Prostate gland (tissue), 2 donors: Measurements from ENCODE around the gene AP1S3. TPM values are rescaled to one million over a fixed set of nuclear protein-coding genes. Genes with fewer than 3 reads are reported as not detected.

ENCODE experiments used
- DNase-seq: peaks from one replicate; pipeline ENCODE4 v3.0.0-alpha.2; 2019; ENCODE audit warnings: low spot score
- H3K27ac ChIP-seq, 2 donors: fragments of 200-600 bp; sonication (generic); 2 replicates each; pipeline ENCODE4 v1.5.1; 2017 to 2019
- H3K27me3 ChIP-seq: fragments of 200-600 bp; sonication (generic); replicated peaks from 2 replicates; pipeline ENCODE4 v1.5.1; 2019; ENCODE audit not compliant: insufficient read depth
- H3K36me3 ChIP-seq, 2 donors: fragments of 200-600 bp; sonication (generic); 1 replicate in 1 of 2; 2 replicates in 1 of 2; pipeline versions ENCODE4 v1.5.1 to v1.8.1; 2017 to 2019
- H3K4me1 ChIP-seq: fragments of 200-600 bp; sonication (generic); replicated peaks from 2 replicates; pipeline ENCODE4 v1.5.1; 2019
- H3K4me3 ChIP-seq, 2 donors: fragments of 200-600 bp; sonication (generic); 2 replicates each; pipeline ENCODE4 v1.5.1; 2017 to 2019
- H3K9me3 ChIP-seq: fragments of 200-600 bp; sonication (generic); 2 replicates; pipeline ENCODE4 v1.5.1; 2017
- POLR2A ChIP-seq: fragments of 450-650 bp; IDR thresholded peaks from one replicate; pipeline ENCODE4 v1.6.1; 2016; ENCODE audit warnings: antibody characterized with exemption, mild to moderate bottlenecking
- POLR2AphosphoS5 ChIP-seq: sonication (generic); formaldehyde crosslinking; IDR thresholded peaks from one replicate; pipeline ENCODE4 v1.6.1; 2017; ENCODE audit warnings: antibody characterized with exemption
- WGBS: methylation state at CpG from one replicate; pipeline ENCODE4 v1.1.5; 2018; 5-methylcytosine and 5-hydroxymethylcytosine counted together
- intact Hi-C: fragments of 100-400 bp; cut with DNase I; formaldehyde crosslinking; loops from one replicate; pipeline ENCODE4 v1.14.2; 2022
- total RNA-seq, 2 donors: library from RNA; depleted of rRNA; stranded (reverse); fragments of >200 nt; gene quantifications; one replicate each; pipeline ENCODE4 v1.1.0, GENCODE V29; 2016
- TF ChIP-seq, protein P1 (sequence below), 4 experiments: fragments of 200-600 bp in 2 of 4; fragments of 450-650 bp in 2 of 4; sonication (generic) in 2 of 4; IDR thresholded peaks; 1 replicate in 3 of 4; 2 replicates in 1 of 4; pipeline ENCODE4 v1.5.1; 2016 to 2019; ENCODE audit warnings: antibody characterized with exemption in 4 of 4, mild to moderate bottlenecking in 2 of 4, moderate library complexity in 2 of 4

AP1S3 gene
- total RNA-seq, 2 donors from 2014 or later = 2.7 to 7.7 TPM

DNA sequence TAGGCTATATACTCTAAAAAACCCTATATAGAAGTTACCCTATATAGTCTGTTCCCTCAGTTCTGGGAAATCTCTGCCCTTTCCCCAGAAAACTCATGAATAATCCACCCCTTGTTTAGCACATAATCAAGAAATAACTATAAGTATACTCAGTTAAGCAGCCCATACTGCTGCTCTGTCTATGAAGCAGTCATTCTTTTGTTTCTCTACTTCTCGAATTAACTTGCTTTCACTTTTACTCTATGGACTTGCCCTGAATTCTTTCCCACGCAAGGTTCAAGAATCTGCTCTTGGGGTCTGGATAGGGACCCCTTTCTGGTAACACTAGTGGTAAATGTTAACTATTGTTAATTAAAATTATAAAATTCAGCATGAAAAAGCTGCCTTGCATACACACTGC, 17.4 kb upstream of the AP1S3 start:
- Histone ChIP-seq H3K36me3 (no peaks in the 10 kb centered on the region), H3K4me1 (no peaks in the 10 kb centered on the region), H3K27ac (no peak overlapping the region), H3K27me3 (no peaks in the 10 kb centered on the region), H3K9me3 (no peaks in the 10 kb centered on the region), H3K4me3 (no peak overlapping the region)
- no peak for DNase-seq
- no peak for TF ChIP-seq POLR2A
- TF ChIP-seq POLR2AphosphoS5 = no peak
- TF ChIP-seq, protein P1, sequence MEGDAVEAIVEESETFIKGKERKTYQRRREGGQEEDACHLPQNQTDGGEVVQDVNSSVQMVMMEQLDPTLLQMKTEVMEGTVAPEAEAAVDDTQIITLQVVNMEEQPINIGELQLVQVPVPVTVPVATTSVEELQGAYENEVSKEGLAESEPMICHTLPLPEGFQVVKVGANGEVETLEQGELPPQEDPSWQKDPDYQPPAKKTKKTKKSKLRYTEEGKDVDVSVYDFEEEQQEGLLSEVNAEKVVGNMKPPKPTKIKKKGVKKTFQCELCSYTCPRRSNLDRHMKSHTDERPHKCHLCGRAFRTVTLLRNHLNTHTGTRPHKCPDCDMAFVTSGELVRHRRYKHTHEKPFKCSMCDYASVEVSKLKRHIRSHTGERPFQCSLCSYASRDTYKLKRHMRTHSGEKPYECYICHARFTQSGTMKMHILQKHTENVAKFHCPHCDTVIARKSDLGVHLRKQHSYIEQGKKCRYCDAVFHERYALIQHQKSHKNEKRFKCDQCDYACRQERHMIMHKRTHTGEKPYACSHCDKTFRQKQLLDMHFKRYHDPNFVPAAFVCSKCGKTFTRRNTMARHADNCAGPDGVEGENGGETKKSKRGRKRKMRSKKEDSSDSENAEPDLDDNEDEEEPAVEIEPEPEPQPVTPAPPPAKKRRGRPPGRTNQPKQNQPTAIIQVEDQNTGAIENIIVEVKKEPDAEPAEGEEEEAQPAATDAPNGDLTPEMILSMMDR (IDR thresholded peaks at IDR 0.05) = no peak
- intact Hi-C loops = no loop called here
- WGBS = 86% methylated on average over 2 of the region's 2 CpGs

DNA sequence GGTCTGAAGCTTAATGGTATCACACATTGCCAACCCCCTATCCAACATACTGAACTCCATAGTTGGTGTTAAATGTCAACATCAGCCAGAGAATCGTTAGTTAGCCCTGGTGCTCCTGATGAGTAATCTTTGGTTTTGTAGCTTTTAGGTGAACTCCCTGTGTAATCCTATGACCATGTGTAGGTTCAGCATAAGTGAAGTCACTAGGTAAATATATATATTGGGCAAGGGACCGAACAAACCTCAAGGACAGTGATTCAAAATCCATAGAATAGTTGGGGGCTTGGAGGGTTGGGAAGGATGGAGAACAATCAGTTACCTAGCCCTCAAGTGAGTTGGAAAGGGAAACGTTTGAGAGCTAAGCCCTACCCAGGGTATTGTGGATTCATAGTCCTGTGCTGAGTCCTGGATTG, 16.0 kb upstream of the AP1S3 start:
- H3K27me3 ChIP-seq = no peaks in the 10 kb centered on the region

DNA sequence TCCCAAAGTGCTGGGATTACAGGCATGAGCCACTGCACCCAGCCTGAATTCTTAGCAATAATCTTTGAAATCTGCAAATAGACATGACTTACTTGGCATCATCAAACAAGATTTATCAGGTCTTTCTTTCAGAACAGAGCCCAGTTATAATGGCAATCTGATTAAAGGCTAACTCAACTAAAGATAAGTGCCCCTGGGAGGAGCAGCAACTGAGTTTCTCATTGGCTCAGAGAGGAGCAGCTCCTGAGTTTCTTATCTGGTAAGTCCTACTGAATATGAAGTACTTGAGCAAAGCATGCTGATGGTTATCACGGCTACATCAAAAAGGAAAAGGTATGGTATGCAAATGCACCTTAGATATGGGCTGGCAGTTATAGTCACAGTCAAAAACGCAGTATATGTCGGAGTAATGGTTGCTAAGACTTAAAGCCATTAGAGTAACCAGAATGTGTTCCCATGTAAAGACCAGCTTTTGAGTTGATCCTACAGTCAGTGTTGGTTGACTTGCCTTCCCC, 15.0 kb upstream of the AP1S3 start:
- Histone ChIP-seq H3K4me3 (no peak overlapping the region), H3K27me3 (no peaks in the 10 kb centered on the region), H3K36me3 (no peaks in the 10 kb centered on the region), H3K27ac (no peak overlapping the region), H3K4me1 (no peaks in the 10 kb centered on the region), H3K9me3 (no peaks in the 10 kb centered on the region)
- 84% methylated on average over 3 of the region's 3 CpGs for WGBS
- intact Hi-C loops = no loop called here
- TF ChIP-seq POLR2AphosphoS5 (no peak), POLR2A (no peak)
- TF ChIP-seq, protein P1 (IDR thresholded peaks at IDR 0.05) = no peak
- DNase-seq = no peak

More for the DNA sequence above, 16.0 kb upstream of the AP1S3 start:
- no peak for DNase-seq
- Histone ChIP-seq H3K9me3 (no peaks in the 10 kb centered on the region), H3K27ac (no peak overlapping the region), H3K4me3 (no peak overlapping the region), H3K36me3 (no peaks in the 10 kb centered on the region), H3K4me1 (no peaks in the 10 kb centered on the region)
- TF ChIP-seq POLR2A (no peak), POLR2AphosphoS5 (no peak)
- TF ChIP-seq, protein P1 (IDR thresholded peaks at IDR 0.05) = no peak
- WGBS = 89% methylated on average over 3 of the region's 3 CpGs
- intact Hi-C loops = no loop called here

DNA sequence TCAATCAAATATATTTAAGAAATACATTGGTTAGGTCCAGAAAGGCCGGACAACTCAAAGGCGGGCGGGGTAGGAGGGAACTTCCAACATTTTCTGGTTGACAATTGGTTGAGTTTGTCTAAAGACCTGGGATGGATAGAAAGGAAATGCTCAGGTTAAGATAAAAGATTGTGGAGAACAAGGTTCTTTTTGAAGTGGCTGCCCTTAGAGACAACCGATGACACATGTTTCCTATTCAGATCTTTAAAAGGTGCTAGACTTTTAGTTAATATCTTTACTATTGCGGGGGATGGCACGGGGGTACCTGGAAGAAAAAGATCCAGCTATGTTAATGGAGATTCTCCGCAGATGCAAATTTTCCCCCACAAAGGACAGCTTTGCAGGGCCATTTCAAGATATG, 10.0 kb upstream of the AP1S3 start:
- H3K4me3 ChIP-seq = no peak overlapping the region
- H3K27me3 ChIP-seq = no peaks in the 10 kb centered on the region
- no peaks in the 10 kb centered on the region for H3K4me1 ChIP-seq
- no peak overlapping the region for H3K27ac ChIP-seq
- TF ChIP-seq POLR2AphosphoS5 = no peak
- TF ChIP-seq POLR2A = no peak
- TF ChIP-seq, protein P1 (IDR thresholded peaks at IDR 0.05) = no peak
- WGBS = 95% methylated on average over 7 of the region's 7 CpGs
- H3K9me3 ChIP-seq = no peaks in the 10 kb centered on the region
- DNase-seq = no peak
- no peaks in the 10 kb centered on the region for H3K36me3 ChIP-seq
- intact Hi-C loops = no loop called here

DNA sequence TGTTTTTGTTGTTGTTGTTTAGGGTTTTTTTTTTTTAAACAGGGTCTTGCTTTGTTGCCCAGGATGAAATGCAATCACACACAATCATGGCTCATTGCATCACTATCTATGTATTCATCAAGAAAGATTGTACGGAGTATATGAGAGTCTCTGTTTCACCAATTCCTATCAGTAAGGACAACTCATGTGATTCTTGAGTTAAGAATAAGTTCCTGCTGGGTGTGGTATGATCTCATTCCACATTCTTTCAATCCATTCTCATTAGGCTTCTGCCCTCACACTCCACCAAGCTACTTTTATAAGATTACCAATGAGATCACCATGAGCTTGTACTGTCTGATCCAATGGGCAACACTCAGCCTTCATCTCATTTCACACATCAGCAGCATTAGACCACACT, 9.1 kb upstream of the AP1S3 start:
- H3K9me3 ChIP-seq = no peaks in the 10 kb centered on the region
- intact Hi-C loops = no loop called here

More for the DNA sequence above, 9.1 kb upstream of the AP1S3 start:
- H3K27me3 ChIP-seq = no peaks in the 10 kb centered on the region
- H3K36me3 ChIP-seq = no peaks in the 10 kb centered on the region
- H3K4me1 ChIP-seq = no peaks in the 10 kb centered on the region
- no peak for DNase-seq
- WGBS = 87% methylated on average over 1 of the region's 1 CpG
- TF ChIP-seq POLR2A = no peak
- no peak for TF ChIP-seq POLR2AphosphoS5
- TF ChIP-seq, protein P1 (IDR thresholded peaks at IDR 0.05) = no peak
- H3K27ac ChIP-seq = no peak overlapping the region
- no peak overlapping the region for H3K4me3 ChIP-seq
